ENCODE data around the gene TRIP6.

- TF ChIP-seq POLR2A (IDR thresholded peaks at IDR 0.05) (no peak), CTCF (IDR thresholded peaks at IDR 0.05) (no peak)
These were observed 25.5 kb downstream of the TRIP6 start for GRCh38 chr7:100892364-100893317.
